D341Med (cell line): ENCODE results near the gene PDCD4.

Source experiments
- DNase-seq: peaks from one replicate; pipeline ENCODE4 v3.0.0; 2012; ENCODE audit warnings: low spot score

Gene PDCD4

DNA sequence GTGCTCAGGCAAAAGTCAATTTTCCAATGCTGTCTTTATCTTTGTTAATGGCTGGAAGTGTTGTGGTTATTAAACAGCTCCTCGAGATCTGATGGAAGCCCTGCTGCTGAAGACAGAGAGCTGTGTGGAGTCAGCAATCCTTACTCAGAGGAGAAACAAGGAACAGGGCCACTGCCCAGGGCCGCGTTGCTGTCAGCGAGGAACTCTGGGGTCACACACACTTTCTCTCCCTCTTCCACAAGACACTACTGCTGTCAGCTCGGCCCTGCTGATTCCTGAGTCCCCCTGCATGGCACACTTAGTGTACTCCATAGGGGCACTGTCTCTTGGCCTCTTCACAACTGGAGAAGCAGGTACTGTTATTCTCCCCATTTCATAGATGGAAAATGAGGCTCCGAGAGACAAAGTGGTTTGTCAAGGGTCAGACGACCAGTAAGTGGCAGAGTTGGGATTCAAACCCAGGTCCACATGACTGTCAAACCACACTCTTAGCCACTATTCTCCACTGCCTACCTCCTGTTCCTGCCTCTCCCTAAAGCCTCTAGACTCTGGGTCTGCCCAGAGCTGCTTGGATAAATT, 29.3 kb upstream of the PDCD4 start:
- DNase-seq, result no peak

DNA sequence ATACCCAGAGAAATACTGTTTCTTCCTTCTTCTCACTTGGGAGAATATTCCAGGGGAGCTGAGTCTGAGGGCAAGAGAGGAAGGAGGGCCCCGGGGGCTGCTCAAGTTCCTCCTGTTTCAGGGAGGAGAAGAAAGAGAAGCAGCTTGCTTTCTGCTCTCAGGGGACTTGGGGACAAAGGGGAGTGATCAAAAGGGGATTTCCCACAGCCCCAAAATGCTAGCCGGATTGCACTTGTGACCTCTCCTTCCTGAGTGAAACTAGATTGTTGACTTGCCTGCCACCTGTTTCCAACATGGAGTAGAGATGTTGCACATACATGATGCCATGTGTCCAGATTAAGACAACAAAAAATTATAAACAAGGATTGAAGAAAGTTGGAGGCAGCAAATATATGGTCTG, 28.7 kb upstream of the PDCD4 start:
- DNase-seq, result no peak

DNA sequence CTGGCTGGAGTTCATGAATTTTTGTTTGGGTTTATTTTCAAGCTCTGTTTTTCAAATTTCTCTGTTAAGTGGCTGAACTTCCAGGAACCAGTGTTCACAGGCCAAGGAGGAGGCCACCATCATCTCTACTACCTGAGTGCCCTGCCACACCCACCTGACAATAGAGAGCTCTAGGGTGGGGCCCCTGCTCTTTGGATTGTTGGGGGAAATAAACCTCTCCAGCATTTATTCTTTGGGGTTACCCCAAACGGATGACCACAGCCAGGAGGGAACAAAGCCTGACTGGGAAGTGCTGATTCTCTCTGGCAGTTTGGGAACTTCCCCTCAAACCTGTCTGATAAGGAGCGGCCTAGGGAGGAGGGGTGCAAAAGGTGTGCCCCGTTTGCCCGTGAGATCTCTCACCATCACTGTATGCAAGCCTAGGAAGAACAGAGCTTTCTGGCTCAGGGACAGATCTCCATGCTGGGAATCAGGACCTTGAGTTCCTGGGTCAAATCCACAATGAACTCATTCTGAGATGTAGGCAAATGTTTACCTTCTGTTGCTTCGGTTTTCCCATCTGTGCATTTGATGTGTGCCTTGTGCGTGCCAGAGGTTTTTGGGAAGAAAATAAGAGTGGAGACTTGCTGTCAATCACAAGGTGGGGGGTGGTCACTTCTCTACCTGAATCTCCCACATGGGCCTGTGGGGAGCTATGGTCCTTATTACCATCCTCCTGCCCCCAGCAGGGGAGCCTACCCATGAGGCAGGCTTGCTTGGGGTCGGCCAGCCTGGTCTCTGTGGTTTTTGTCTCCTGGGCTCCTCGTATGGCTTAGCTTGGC, 27.7 kb upstream of the PDCD4 start:
- no peak for DNase-seq

DNA sequence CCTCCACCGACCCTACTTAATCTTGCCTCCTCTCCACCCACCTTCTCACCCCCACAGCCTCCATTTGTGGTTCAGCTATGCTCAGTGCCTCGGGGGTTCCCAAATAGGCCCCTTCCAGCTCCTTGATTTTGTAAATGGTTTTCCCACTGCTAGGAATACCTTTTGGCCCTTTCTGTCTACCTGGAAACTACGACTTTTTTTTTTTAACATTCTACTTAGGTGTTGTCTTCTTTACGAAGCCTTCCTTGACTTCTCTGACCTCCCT, 27.2 kb upstream of the PDCD4 start:
- no peak for DNase-seq

DNA sequence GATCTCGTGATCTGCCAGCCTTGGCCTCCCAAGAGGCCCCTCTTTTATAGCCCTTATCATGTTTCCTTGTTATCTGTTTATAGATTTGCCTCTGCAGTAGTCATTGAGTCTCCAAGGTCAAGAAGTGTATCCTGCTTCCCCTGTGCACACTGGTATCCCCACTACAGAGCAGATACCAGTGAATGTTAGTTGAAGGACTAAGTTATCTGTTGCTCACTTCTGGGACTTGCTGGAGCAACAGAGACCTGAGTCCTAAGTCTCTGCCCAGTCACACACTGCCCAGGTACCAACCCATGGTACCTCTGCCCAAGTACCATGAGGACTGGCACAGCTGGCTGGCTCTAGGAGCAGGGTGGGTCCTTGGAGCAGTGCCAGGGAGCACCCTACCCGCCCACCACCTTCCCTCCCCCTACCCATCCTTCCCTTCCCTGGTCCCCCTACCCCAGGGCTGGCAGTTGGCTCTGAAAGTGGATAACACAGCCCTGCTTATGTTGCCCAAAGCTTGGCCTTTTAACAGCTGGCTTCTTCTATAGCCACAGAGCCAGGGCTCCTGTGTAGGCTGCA, 26.5 kb upstream of the PDCD4 start:
- no peak for DNase-seq

DNA sequence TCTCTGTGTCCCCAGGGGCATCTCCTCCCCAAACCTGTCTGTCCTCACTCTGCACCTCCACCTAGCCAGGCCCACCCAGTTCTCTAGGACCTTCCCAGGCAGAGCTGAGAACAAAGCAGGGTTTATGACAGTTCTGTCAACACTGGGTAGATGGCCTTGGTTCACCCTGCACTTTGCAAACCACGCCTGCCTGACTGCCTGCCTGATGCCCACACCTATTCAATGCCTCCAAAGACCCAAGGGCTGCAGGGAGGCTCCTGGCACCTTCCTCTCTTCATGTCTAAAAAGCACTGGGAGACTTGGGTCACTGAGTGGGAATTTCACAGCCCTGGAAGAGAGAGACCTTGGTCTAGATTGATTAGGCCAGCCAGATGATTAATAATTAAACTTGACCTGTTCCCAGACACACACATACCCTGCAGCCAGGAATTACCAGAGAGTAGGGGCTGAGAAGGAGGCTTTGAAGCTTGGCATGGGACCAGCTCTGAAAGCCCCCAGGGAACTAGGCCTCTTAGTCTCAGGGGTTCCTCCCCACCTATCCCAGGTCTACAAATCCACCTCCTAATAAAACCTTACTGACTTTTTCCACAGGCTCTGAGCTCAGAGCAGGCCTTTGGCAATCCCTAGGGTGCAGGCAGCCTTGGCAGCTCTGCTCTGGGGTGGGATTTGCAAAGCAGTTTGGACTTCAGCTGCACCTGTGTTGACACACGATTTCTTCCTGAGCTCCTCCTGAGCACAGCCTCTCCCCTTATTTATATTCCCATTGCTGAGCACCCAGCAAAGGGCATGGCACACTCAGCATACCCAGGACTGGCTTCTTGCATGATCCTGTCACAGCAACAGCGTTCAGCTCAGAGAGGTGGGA, 25.7 kb upstream of the PDCD4 start:
- DNase-seq, result peak; percentile 49

DNA sequence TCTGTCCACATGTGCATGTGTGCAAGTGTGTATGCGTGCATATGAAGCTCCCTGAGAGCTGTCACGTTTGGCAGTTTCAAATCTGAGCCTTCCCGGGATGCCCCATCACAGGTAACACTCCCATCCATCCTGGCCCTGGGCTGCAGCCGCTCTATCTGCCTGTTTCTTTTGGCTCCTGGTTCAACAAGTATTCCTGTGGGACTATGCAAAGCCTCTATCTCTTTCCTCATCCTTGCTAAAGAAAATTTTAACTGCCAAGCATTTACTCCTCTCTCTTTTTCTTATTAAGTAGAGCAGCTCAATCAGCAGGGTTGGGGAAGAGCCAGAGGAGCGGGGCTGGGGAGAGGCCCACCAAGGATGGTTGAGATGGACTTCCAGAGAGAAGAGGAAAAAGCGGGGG, 24.4 kb upstream of the PDCD4 start:
- DNase-seq, result no peak

DNA sequence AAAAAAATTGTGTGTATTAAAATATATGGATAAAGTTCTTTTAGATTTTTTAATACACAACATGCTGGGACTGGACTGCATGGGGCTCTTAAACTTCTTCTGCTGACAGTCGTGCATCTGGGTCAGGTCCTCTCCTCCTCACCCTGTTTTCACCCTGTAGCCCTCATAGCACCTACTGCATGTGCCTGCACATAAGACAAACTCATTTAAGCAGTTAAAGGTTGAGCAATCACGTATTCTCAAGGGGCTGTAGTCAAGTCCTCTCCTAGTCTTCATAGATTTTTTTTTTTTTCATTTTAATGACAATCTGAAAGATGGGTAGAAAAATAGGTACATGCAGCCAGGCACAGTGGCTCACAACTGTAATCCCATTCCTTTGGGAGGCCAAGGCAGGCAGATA, 23.6 kb upstream of the PDCD4 start:
- DNase-seq, result no peak

DNA sequence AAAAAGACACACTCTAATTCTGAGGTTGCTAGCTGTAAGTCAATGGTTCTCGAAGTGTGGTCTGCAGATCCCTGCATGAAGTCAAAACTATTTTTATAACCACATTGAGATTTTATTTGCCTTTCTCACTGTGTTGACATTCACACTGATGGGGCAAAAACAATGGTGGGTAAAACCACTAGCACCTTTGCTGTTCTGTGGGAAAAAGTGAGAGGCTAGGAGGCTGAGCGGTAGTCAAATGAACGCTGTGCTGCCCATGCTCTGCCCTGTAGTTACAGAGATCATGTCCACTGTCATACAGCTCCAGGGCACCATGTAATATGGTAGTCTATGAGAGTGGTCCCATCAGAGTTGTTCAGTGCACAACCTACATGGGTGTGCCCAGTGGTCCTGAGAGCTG, 21.6 kb upstream of the PDCD4 start:
- no peak for DNase-seq

DNA sequence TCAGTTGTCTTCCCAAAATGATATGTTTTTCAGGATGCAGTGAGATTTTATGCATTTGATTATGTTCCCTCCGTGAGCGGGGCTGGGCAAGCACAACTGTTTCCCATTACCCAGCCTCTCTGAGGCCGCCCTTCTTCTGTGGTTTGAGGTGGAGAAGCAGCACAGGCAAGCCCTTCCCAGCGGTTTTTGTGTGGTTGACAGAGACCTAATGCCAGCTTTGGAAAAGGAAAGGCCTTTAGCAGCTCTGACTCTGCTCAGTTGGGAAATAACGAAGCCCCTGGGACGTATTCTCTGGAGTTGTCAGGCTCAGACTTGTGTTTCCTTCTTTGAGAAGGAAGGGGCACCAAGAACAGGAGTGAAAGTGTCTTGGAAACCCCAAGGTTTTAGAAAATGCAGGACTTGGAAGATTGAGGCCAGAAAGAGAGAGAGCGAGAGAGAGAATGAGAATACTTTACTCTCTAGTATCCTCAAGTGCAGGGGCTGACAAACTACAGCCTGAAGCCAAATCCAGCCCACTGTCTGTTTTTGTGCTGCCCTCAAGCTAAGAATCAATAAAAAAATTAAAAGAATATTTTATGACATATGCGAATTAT, 20.6 kb upstream of the PDCD4 start:
- no peak for DNase-seq

DNA sequence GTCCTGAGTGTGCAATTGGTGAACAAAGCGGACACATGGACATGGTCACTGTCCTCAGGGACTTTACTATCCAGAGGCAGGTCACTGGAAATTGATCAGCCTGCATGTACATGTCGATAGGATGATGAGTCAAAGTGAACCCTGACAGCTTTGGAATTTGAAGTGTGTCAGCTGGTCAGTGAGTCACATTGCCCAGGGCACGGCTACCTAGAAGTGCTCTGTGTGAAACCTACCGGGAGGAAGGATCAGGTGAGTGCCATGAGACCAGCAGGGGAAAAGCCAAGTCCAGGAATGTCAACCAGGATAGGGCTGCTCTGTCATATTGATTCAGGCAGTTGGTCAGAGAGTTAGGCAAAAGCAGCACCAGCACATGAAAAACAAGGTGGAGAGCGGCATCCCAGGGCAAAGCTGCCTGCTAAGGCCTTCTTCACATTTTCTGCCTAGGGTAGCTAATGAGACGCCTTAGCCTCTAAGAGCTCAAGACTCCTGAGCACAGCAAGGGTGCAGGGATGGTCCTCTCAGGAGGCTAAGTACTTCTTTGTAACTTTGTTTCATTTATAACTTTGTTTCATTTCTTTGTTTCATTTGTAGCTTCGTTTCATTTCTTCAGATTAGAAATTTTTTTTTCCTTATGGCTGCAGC, 19.4 kb upstream of the PDCD4 start:
- DNase-seq, result no peak

DNA sequence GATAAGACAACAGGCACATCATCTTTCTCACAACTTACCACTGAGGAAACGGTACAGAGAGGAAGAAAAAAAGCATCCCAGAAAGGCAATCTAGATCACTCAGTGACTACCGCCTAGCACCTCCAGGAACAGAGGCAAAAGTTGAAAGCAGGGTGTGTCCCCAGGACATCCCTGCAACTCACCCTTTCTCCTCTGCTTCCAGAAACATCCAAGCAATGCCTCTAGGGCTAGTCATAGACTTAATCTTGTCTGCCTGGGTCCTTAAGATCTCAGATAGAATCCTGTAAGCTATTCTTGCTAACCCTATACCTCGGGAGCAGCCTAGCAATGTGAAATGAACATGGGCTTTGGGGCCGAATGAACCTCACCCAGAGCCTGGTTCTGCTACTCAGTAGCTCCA, 18.8 kb upstream of the PDCD4 start:
- no peak for DNase-seq

DNA sequence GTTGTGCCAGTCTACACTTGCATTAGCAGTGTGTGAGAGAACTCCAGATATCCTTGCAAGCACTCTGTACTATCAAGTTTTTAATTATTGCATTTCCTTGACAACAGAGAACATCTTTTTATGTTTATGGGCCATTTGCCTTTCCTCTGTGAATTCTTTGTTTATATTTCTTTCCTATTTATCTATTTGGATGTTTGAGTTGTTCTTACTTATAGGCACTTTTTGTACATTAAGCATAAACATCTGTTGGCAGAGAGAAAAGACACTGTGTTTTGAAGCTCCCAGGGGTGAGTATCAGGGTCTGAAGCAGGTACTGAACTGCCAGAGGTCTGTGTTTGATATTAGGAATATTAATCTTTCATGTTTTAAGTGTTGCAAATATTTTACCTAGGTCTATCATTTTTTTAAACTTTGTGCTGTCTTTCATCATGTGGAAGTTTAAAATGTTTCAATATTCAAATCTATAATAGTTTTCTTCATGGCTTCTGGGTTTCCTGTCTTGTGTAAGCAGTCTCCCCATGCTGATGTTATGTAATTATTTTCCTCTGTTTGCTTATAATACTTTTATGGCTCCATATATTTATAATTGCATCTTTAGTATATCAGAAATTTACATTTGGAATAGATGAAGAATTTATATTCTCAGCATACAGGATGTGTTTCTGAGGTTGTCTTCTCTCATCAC, 17.7 kb upstream of the PDCD4 start:
- DNase-seq, result no peak

DNA sequence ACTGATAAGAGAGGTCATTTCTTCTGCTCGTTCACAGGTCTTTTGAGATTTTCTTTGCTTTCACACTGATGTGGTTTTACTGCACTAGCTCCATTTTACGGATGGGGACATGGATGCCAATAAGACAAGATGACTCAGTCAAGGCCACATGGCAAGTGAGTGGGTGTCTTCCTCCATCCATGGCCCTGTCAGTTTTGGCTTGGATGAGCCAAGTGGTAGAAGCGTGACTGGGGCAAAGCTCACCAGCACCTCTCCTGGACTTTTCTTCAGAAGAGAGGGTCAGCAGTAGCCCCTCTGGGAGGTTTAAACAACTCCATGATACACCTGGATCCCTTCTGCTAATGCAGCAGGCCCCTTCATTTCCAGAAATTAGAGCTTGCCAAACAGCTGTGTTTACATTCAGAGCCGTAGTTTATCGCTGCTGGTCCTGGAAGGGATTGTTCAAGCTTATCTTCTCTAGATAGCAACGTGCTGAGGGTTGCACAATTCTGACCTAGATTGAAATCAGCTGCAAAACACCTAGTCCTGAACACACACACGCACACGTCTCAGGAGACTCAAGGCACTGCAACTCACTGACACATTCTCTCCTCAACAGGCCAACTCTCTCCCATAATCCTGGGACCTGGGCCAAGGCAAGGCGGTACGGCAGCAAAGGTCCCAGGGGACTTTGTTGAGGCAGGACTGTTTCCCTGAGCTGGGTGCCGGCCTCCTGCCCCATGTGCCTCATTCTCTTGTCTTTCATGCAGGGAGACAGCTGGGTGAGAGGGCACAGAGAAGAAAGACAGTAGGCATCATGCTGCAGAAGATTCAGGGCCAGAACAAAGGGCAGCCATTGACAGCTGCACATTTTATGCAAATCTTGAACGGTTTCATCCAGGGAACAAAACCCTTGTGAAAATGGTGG, 14.2 kb upstream of the PDCD4 start:
- peak; percentile 74 for DNase-seq

DNA sequence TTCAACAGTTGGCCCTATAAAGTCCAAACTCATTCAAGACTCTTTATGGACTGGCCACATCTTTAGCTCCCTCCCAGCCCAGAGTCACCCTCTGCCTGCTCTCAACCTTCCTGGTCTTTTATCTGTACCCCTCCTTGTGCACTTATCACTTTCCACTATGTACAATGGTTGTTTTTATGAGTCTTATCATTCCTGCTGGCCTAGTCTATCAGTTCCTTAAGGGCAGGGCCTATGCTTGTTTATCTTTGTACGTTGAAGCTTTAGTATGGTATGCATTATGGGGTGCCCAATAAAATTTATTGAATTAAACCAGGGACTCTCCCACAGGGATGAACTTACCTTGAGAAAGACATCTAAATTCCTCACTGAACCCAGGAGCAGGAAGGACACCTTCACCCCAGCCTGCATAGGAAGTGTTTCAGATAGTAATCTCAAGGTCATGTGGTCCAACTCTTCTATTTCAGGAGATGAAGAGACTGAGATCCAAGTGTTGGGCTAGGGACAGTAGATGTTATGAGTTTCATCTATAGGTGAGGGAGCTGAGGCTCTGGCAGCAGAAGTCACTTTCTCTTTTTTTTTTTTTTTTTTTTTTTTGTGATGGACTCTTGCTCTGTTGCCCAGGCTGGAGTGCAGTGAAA, 13.3 kb upstream of the PDCD4 start:
- DNase-seq, result no peak

DNA sequence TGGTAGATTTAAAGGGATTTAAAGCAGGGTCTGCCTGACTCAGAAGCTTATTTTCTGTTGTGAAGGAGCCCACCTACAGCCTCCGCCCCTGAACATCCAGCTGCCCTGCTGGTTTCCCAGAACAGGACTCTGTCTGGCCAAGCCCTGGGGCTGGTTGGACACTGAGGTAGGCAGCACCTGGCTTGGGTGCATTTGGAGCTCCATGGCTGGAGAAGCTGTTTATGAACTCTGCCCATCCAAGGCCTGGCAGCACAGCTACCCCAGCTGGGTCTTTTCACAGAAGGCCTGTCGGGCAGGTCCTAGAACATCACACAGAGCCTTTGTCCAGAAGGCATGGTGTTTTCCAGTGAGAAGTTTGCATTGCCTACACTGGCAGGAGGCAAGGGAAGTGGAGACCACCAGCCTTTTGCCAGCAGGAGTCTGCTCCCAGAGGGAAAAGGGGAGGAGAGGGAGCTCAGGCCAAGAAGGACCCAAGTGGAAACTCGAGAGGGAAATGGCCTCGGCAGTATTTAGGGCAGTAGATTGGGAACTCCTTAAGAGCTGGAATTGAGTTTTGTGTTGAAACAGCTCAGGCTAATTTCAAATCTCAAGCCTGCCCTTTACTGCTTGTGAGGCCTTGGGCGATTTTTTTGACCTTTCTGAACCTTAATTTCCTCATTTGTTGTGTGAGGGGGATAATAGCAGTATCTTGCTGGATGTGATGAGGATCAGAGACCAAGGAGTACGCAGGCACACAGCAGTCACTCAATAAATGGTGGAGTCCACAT, 12.3 kb upstream of the PDCD4 start:
- no peak for DNase-seq

DNA sequence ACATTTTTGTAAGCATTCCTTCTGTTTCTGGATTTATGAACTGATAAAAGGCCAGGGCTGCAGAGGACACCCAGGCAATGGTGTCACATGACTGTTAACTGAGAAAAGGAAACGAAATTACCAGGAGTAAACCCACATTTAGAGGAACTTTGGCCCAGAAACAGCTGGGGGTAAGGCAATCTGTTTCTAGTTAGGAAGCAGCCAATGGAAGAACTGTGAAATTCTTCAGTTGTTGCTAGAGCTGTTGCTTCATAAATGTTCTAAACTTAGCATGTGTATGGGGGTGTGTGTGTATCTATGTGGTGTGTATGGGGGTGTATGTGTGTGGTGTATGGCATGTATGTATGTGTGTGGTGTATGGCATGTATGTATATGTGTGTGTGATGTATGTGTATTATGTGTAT, 11.8 kb upstream of the PDCD4 start:
- DNase-seq, result no peak

DNA sequence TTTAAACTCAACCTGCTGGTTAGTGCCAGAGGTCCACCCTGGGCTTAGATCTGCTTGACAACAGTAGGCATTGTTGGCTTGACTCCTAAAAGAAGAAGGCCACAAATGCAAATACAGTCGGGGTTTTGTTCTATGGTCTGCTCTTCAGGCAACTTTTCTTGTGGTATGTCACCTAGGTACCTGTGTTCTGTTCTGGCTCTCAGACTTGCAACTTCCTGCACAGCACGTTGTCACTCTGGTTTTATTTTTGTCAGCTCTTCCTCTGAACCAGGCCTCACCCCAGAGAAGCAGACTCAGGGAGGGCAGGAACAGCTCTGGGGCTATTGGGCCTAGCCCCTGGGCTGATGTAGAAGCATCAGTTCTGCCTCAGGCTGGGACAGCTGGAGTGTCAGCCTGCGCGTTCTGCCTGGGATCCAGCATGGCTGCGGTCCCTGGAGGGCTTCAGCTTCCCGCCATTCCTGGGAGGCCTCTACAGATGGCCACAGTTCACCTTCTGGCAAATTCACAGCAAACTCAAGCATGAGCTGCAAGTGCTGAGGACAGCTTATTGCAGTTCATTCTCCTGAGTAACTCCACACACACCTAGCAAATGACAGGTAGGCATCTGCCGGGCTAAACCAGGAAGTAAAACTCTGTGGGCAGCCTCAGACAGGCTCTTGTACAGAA, 11.0 kb upstream of the PDCD4 start:
- DNase-seq, result no peak

DNA sequence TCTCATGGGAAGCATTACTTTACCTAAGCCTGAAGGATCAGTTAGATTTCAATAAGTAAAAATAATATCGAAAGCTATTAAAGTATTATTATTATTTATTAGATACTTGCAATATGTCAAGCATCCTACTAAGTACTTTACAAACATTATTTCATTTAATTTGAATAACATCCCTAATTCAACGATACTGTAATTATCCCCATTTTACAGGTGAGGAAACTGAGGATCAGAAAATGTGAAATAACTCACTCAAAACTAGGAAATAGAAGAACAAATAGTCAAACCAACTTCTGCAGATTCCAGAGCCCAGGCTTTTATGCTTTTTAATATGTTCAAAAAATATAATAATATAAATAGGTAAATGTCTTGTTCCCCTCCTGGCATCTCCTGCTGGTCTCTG, 10.3 kb upstream of the PDCD4 start:
- no peak for DNase-seq
